Loucy (cell line): ENCODE measurements around the gene CLDN2.

Source experiments
- CTCF ChIP-seq: fragments of 200-600 bp; sonication (generic); conservative IDR thresholded peaks from 2 replicates; pipeline ENCODE4 v1.5.1; 2014; ENCODE audit warnings: mild to moderate bottlenecking, antibody characterized with exemption, low read length
- EZH2phosphoT487 ChIP-seq: fragments of 200-600 bp; IDR thresholded peaks from 2 replicates; pipeline ENCODE4 v1.6.1; 2018; ENCODE audit warnings: antibody characterized with exemption, mild to moderate bottlenecking, moderate library complexity, borderline replicate concordance

GRCh38 chrX:106912864-106913263 lies 7.3 kb upstream of the CLDN2 start:
- no peak for TF ChIP-seq CTCF
- no peak for TF ChIP-seq EZH2phosphoT487
